IMR-90 (cell line): ENCODE measurements around the gene PRXL2C.

ENCODE experiments used
- BHLHE40 ChIP-seq: fragments of 150-350 bp; IDR thresholded peaks from 2 replicates; pipeline ENCODE4 v1.6.1; 2016; ENCODE audit warnings: mild to moderate bottlenecking, low read depth, low read length
- CEBPB ChIP-seq: IDR thresholded peaks from 2 replicates; pipeline ENCODE4 v1.6.1; 2012; ENCODE audit warnings: low read depth, low read length, improper control_type of control experiment
- CHD1 ChIP-seq: IDR thresholded peaks from 2 replicates; pipeline ENCODE4 v1.6.1; 2012; ENCODE audit warnings: low read depth, low read length, improper control_type of control experiment
- CTCF ChIP-seq: conservative IDR thresholded peaks from 2 replicates; pipeline ENCODE4 v1.5.1; 2012; ENCODE audit warnings: mild to moderate bottlenecking, low read depth, low read length, improper control_type of control experiment
- ELK1 ChIP-seq: fragments of 150-350 bp; IDR thresholded peaks from 2 replicates; pipeline ENCODE4 v1.6.1; 2016; ENCODE audit warnings: low read depth, mild to moderate bottlenecking, low read length, moderate library complexity, borderline replicate concordance
- MAFK ChIP-seq: IDR thresholded peaks from 2 replicates; pipeline ENCODE4 v1.6.1; 2012; ENCODE audit warnings: low read depth, low read length, improper control_type of control experiment
- MAZ ChIP-seq: IDR thresholded peaks from 2 replicates; pipeline ENCODE4 v1.6.1; 2012; ENCODE audit warnings: low read depth, mild to moderate bottlenecking, low read length, improper control_type of control experiment, moderate library complexity, borderline replicate concordance
- MXI1 ChIP-seq: IDR thresholded peaks from 2 replicates; pipeline ENCODE4 v1.6.1; 2012; ENCODE audit warnings: low read depth, mild to moderate bottlenecking, low read length, moderate library complexity, borderline replicate concordance
- NFE2L2 ChIP-seq: fragments of 150-350 bp; IDR thresholded peaks from 2 replicates; pipeline ENCODE4 v1.6.1; 2016; ENCODE audit warnings: low read depth, mild to moderate bottlenecking, low read length
- POLR2A ChIP-seq: IDR thresholded peaks from 2 replicates; pipeline ENCODE4 v1.6.1; 2012; ENCODE audit warnings: mild to moderate bottlenecking, low read depth, low read length
- RCOR1 ChIP-seq: IDR thresholded peaks from 2 replicates; pipeline ENCODE4 v1.6.1; 2012; ENCODE audit warnings: mild to moderate bottlenecking, low read length, improper control_type of control experiment; ENCODE audit not compliant: insufficient replicate concordance
- RFX5 ChIP-seq: IDR thresholded peaks from 2 replicates; pipeline ENCODE4 v1.8.0; 2012; ENCODE audit warnings: low read depth, mild to moderate bottlenecking, low read length, moderate library complexity
- SMC3 ChIP-seq: fragments of 150-350 bp; IDR thresholded peaks from 2 replicates; pipeline ENCODE4 v1.6.1; 2016; ENCODE audit warnings: low read depth, mild to moderate bottlenecking, antibody characterized with exemption, low read length, moderate library complexity
- USF2 ChIP-seq: fragments of 150-350 bp; IDR thresholded peaks from 2 replicates; pipeline ENCODE4 v1.6.1; 2017; ENCODE audit warnings: mild to moderate bottlenecking, antibody characterized with exemption, low read length, low read depth

GRCh38 chr9:96646081-96646991 lies 8.8 kb downstream of the PRXL2C start:
- TF ChIP-seq MXI1 (no peak), CTCF (no peak), POLR2A (no peak), USF2 (peak; percentile 71; the same call in 1 of the 2 replicates), CEBPB (peak; percentile 54), CHD1 (no peak), SMC3 (no peak), RFX5 (no peak), ELK1 (no peak), MAZ (no peak), RCOR1 (no peak), BHLHE40 (peak; percentile 64; the same call in 1 of the 2 replicates), NFE2L2 (no peak), MAFK (no peak)
